ENCODE data around the gene LRP5.
"Not testable (repeated sequence)": the region's sequence is repeated elsewhere in the genome, so short reads cannot be mapped to it uniquely, and the experiment has no call there.

LRP5 gene

DNA sequence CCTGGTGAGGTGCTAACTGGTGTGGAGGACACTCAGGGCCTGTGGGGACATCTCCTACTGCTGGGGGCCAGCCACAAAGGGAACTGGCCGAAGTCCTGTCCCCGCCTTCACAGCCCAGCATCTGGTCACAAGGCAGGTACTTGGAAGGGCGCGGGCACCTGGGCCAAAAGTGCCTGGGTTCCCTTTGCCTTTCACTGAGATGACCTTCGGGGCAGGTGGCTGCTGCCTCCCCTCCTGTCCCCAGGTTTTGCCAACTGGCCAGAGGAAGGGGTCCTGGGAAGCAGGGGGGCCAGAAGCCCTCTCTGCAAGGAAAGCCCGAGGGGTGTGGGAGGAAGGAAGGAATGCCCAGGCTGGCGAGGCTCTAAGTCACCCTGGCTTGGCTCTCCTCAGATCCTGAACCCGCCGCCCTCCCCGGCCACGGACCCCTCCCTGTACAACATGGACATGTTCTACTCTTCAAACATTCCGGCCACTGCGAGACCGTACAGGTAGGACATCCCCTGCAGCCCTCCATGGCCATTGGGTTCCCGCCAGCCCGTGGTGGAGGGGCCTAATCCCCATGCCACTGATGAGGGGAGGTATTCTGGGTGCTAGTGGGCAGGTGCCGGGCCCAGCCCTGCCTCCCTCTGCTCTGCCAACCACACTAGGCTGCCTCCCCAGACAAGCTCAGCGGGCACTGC, 133.8 kb downstream of the LRP5 start:
- DNase-seq, result no peak

- peak; percentile 46 to 70 (median 64) for DNase-seq
These were observed 134.8 kb downstream of the LRP5 start for GRCh38 chr11:68447015-68447801.

GRCh38 chr11:68447914-68448313, 135.5 kb downstream of the LRP5 start:
- DNase-seq, result not testable (repeated sequence)

- no peak for DNase-seq
These were observed 136.2 kb downstream of the LRP5 start for GRCh38 chr11:68448604-68449011.

GRCh38 chr11:68449951-68450350, 137.6 kb downstream of the LRP5 start:
- no peak for DNase-seq

- no peak for DNase-seq
These were observed 138.3 kb downstream of the LRP5 start for GRCh38 chr11:68450711-68451110.

DNA sequence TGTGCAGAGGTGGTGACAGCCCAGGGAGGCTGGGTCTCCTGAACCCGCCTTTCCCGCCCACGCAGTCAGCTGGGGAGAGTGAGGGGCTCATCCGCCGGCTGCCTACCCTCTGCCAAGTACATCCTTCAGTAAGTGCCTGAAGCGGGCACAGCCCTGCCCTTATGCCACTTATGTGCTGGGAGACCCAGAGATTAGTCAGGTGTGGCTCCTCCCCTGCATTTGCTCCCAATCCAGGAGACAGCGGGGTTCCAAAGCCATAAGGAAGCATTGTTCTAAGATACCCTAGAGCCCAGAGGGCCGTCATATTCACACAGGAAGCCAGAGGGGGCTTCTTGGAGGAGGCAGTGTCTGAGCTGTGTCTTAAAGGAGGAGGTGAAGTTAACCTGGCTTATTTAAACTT, 142.4 kb downstream of the LRP5 start:
- no peak for DNase-seq

DNA sequence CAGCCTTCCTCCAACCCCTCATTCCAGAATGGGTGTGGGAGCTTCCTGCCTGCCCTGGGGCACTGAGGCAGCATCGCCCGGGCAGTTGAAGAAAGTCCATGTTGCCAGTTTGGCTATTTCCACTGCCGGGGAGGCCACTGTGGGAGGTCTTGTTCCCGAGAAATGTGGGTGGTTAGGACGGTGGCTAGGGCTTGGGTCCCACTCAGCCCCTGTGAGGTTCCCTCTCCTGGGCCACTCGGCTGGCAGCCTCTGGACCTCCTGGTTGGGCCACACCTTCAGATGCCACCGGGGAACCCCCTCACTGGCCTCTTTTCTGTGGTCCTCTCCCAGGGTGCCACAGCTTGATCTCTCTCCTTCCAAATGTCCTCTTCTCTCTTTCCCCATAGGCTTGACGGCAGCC, 143.1 kb downstream of the LRP5 start:
- no peak for DNase-seq

- no peak for DNase-seq
These were observed 145.0 kb downstream of the LRP5 start for GRCh38 chr11:68457216-68457897.

DNA sequence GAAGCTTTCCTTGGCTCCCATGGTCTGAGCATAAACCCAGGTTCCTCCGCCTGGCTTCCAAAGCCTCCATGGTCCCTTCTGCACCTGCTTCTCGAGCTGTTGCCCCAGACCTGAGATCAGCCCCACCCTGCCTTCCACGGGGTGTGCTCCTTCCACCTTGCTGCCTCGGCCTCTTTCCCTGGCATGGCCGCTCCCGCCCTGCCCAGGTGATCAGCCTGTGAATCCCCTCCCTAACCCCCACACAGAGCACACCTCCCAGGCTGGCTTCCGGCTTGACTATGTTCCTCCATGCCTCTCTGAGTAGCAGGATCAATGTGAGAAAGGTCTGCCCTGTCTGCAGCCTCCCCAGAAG, 145.5 kb downstream of the LRP5 start:
- DNase-seq, result no peak

DNA sequence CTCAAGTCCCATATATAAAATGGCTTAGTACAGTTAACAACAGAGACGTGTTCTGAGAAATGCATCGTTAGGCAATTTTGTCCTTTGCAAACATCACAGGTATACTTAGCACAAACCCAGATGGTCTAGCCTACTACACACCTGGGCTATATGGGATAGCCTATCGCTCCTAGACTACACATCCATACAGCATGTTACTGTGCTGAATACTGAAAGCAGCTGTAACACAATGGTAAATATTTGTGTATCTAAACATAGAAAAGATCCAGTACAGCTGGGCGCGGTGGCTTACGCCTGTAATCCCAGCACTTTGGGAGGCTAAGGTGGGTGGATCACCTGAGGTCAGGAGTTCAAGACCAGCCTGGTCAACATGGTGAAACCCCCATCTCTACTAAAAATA, 145.9 kb downstream of the LRP5 start:
- not testable (repeated sequence) for DNase-seq

- DNase-seq, result peak; percentile 89 to 96 (median 93)
These were observed 147.7 kb downstream of the LRP5 start for GRCh38 chr11:68459886-68460740.

DNA sequence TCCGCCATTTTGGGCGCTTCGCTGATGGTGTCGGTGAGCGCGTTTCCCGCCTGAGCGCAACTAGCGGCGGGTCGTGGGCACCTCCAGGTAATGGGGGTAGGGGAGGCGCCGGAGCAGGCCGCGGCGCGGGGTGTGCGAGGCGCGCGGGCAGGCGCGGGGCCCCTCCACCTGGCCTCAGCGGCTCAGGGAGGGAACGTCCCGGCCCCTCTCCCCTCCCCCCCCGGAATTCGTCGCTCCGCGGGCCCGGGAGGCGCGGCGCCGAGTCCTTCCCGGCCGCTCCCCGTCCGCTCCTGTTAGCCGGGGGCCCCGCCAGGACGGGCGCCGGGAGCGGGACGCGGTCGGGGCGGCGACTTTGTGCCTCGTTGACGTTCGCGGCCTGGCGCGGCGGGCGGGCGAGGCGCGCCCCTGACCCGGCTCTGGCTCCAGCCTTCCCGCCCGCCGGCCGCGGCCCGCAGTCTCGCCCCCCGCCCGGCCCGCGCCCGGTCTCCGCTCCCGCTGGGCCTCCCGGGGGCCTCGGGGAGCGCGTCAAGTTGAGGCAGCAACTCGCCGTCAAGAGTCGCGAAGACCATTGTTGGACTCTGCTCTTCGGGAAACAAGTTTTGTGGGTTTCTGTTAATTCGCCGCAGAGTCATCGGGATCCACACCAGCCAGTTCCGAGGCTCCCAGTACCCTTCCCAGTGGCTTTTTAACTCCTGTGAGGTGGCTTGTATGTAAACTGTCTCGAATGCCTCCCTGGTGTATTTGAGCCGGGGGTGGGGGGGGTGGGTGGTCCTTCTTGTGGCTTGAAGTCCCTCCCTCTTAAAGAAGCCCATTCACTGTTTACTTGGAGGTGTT, 148.6 kb downstream of the LRP5 start, which contains the start of gene PPP6R3:
PPP6R3 (plus strand) TSS at position 12 of the 834 bp plus-strand sequence. CDS start 76,913 bp downstream, outside the sequence.
- peak in 1 of 5 donors; percentile 41 for DNase-seq

- DNase-seq, result no peak
These were observed 149.2 kb downstream of the LRP5 start for GRCh38 chr11:68461575-68461917.

GRCh38 chr11:68463714-68464113, 151.3 kb downstream of the LRP5 start:
- DNase-seq, result no peak

GRCh38 chr11:68467201-68467834, 154.9 kb downstream of the LRP5 start:
- no peak for DNase-seq

- no peak for DNase-seq
These were observed 155.9 kb downstream of the LRP5 start for GRCh38 chr11:68468217-68468828.

GRCh38 chr11:68469122-68469521, 156.7 kb downstream of the LRP5 start:
- DNase-seq, result no peak

- no peak for DNase-seq
These were observed 157.3 kb downstream of the LRP5 start for GRCh38 chr11:68469642-68470041.

- DNase-seq, result no peak
These were observed 158.0 kb downstream of the LRP5 start for GRCh38 chr11:68470304-68470811.

All from T-helper 1 cell (primary cell).